Ramos (cell line): ENCODE data around the gene MED26.
"Not testable (repeated sequence)": the region's sequence is repeated elsewhere in the genome, so short reads cannot be mapped to it uniquely, and the experiment has no call there.

Experiments used
- in situ Hi-C: fragments of 300-500 bp; cut with MboI; formaldehyde crosslinking; loops from one replicate; pipeline ENCODE4 v1.14.3; 2022; ENCODE audit warnings: low sequenced_read_pairs; ENCODE audit not compliant: unreplicated experiment

Gene MED26

DNA sequence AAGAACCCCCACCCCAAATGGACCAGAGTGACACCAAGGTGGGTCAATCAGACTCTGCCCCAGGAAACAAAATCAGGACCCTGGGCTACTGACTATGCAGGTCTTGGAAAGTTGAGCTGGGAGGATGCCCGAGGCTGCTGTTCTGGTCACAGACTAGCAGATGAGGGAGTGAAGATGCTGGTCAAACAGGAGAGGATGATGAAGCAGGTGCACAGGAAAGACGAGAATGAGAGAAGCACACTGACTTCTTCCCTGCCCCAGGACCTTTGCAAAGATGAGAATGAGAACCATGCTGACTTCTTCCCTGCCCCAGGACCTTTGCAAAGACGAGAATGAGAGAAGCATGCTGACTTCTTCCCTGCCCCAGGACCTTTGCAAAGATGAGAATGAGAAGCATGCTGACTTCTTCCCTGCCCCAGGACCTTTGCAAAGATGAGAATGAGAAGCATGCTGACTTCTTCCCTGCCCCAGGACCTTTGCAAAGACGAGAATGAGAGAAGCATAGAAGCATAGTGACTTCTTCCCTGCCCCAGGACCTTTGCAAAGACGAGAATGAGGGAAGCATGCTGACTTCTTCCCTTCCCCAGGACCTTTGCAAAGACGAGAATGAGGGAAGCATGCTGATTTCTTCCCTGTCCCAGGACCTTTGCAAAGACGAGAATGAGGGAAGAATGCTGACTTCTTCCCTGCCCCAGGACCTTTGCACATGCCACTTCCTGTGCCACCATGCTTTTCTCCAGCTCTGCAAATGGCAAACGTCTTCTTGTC is 23.6 kb upstream of the MED26 start:
- in situ Hi-C loops: not testable (repeated sequence)

DNA sequence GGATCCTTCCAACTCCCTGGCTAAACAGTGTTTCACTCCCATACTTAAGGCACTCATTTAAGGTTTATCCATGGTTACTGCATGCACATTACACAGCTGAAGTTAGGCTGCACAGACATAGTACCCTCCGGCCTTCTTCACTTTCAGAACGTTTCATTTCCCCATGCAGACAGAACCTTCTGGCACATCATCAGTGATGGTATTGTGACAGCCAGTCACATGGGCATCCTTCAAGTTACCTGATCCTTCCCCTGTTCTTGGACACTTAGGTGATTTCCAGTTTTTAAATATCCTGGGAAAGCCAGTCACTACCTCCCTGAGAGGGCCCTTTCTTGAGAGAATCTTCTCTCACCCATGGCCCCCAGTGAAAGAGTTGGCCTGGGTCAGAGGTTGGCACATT is 22.8 kb upstream of the MED26 start:
- in situ Hi-C loops: no loop called here

DNA sequence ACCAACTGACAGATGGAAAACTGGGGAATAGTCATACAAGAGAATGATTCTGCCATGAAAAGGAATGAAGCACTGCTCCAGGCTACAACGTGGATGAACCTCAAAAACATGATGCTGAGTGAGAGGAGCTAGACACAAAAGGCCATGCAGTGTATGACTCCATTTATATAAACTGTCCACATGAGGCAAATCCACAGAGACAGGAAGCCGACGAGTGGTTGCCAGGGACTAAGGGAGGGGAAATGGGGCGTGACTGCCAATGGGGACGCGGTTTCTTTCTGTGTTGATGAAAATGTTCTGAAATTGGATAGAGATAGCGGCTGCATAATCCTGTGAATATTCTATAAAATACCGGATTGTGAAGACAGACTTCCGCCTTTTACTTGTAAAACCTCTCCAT is 21.7 kb upstream of the MED26 start:
- in situ Hi-C loops: no loop called here

DNA sequence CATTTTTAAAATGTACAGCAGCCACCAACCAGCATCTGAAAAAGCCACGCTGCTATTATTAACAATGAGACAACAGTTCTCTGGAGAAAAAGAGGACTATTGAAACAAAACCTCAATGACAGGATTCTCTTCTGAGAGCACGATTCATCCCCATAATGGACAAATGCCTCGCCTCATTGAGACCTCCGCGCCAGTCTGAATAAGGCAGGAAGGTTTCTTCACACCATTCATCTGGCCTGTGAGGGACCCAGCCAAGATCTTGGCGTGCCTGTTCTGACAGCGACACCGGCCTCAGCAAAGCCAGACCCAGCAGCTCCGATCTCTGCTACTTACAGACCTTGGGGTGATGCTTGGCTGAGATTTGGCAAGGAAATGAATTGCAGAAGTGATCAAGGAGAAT is 17.1 kb upstream of the MED26 start:
- in situ Hi-C loops: no loop called here

DNA sequence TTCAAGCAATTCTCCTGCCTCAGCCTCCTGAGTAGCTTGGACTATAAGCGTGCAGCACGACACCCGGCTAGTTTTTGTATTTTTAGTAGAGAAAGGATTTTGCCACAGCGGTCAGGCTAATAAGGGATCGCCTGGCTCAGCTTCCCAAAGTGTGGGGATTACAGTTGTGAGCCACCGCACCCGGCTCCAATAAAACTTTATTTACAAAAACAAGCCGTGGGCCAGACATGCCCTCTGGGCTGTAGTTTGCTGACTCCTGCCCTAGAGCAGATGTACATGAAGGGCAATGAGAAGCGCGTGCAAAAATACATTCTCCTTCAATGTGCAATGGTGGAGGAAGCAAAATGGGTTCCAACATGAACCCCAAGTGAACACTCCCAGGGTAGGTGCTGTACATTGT is 13.7 kb upstream of the MED26 start:
- in situ Hi-C loops: no loop called here

DNA sequence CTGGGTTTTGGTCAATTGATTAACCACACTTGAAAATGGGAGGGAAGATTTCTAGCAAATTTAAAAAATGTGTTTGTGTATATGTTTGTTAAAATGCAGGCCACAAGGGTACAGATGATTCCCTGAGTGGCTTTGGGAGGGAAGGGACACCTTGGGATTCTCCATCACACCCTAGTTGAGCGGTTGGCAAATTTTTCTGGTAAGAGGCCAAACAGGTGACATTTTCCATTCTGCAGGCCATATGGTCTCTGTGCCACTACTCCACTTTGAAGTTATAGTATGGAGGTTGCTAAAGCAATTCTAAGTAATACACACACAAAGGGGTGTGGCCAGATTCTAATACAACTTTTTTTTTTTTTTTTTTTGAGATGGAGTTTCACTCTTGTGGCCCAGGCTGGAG is 12.9 kb upstream of the MED26 start:
- in situ Hi-C loops: no loop called here

DNA sequence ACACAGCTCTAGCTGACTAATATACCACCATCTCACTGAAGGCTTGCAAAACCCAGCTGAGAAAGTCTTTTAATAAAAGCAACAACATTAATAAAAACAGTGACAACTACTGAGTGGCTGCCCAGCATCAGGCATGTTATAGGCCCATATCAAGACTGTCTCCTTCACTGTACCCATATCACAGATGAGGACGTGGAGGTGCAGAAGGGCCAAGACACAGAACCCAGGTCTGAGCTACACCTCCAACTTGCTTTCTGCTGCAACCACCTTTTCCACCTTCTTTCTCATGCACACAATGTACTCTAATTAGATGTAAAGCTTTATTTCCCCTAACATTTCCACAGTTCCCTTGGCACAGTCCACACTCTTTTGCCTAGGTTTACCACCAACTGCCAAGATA is 10.7 kb upstream of the MED26 start:
- in situ Hi-C loops: no loop called here

DNA sequence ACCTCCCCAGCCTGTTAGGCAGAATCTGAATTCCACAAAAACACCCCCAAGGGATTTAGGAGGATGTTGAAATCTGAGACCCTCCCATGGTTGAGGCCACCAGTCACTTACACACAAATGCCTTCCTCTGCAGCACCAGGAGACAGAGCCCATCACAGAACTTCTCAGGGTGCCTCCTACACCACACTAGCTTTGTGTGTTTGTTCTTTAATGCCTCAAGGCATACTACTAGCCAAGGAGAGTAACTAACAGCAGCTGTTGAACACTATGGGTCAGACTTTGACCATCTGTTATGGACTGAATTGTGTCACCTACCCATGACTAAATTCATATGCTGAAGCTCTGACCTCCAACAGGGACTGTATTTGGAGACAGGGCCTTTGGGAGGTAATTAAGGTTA is 9.5 kb upstream of the MED26 start:
- in situ Hi-C loops: no loop called here

DNA sequence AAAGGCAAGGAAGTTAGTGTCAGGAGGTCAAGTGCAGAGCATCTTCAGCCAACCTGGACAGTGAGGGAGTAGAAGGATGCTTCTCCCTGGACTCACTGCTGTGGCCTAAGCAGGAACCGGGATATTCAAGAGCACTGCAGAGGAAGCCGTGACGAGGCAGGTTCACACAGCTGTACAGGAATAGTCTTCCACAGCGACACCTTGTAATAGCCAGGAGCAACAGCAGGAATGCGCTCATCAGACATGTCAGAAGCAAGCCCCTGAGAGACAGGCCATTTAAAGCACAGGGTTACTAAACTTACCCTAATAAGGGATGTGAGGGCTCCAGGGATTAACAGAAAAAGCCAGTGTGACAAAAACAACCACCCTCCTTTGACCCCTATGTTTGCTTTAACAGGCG is 3.5 kb upstream of the MED26 start:
- in situ Hi-C loops: no loop called here

DNA sequence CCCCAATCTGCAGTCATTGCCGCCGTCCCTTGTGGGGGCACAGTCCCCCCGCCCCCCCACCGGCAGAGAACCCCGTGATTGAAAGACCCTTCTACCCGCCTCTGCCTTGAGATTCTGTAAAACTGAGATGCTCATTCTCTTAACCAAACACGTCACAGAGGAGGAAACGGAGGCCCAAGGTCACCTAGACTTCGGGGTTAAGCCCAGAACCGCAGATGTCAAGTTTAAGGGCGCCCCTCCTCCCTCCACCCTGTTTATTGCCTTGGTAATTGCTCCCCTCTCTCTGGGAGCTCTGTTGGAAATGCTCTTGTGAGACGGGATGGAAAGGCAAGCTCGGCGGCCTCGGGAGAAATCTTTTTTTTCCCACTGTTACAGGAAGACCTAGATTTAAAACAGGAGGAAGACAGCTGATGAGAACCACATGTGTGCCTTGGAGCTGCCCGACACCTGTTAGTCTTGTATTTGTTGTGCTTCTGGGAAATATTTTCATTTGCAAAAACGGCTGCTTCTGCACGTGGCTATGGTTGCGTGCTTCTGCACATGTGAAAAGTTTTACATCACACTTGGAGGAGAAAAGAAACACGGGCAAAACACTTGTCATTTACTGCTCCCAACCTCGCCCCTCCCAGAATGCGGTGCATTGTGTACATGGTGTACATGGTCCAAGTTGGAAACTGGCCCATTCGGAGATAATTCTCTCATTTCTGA is 1.1 kb upstream of the MED26 start:
- in situ Hi-C loops: no loop called here

DNA sequence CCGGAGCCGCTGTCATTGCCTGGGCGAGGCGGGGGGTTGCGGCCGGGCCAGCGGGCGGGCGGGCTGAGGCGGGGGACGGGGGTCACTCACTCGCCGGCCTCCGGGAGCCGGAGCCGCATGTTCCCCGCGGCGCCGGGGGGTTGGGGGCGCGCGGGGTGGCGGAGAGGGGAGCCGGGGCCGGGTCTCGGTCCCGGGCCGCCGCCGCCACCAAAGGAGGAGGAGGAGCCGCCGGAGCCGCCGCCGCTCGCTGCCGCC is 149 bp downstream of the MED26 start:
- in situ Hi-C loops: no loop called here

DNA sequence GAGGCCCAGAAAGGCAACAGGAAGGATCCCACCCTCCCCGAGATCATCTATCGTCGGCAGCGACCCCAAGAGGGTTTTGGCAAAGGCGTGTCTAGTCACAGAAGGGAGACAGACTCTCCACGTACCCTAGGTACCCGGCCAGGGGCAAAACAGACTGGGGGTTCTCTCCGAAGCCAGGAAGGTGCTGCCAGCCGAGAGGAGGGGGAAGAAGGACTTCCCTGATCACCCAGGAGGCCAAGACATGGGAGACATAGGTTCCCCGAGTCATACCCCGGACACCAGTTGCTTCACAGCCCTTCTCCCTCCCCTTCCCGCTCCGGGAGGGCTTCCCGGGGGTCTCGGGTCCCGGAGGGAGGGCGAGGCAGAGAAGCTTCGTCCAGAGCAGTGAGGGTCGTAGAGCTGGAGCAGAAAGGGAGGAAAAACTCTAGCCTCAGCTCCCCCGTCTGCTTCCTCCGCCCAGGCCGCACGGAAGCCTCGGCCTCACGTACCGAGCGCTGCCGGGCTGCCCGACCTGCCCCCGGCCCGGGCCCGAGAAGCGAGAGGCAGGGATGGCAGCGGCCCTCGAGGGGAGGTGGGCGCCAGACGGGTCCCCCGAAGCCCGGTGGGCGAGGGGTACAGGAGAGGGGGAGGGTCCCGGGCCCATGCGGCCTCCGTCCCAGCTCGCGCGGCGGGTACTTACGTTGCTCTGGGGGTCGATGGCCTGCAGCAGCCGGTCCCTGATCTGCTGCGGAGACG is 644 bp downstream of the MED26 start:
- in situ Hi-C loops: no loop called here

DNA sequence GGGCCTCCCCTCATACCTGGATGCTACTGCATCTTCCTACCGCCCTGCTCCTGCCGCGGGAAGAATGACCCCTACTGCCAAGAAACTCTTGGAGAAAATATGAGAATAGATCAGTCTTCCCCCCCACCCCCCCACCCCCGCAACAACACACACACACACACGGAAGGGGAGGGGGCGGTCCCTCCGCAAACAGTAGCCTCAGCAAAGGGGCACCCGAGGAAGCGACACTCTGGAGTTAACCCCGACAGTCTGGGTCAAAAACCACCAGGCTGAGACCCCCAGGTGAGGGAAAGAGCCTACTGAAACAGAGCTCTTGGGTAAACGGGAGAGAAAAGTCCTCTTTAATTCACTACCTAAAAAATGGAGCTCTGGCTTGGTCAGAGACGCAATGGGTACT is 1.2 kb downstream of the MED26 start:
- in situ Hi-C loops: no loop called here

DNA sequence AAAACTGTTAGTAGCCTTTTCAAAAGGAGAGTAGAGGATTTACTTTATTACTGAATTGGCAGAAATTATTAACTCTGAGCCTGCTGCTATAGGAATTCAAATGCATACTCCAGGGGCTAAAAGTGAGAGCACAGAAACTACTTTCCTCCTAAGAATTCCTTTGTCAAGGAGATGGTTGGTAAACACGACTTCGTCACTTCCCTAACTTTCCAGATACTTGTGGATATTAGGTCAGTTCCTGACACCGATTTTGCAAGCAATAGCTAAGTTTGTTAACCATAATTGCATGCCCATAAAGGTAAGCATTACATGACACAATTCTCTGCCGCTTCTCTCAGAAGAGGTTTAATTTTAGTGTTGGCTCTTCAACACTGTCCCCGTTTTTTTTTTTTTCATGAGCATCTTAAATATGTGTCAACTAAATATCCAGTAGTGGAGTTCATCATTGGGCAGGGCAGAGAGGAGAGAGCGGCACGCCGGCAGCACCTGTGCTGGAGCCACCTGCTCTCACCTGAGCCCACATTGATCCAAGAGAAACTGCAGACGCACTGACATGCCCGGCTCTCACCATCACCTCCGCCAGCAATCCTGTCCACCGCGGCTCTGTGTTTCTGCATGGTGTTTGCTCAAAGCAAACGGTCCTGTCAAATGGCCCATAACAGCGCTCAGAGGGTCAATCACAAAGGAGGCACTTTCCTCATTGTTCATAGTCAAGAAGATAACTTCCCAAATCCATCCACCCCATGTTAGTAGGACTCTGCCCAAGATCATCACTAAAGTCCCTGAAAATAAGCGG is 2.6 kb downstream of the MED26 start:
- in situ Hi-C loops: no loop called here

DNA sequence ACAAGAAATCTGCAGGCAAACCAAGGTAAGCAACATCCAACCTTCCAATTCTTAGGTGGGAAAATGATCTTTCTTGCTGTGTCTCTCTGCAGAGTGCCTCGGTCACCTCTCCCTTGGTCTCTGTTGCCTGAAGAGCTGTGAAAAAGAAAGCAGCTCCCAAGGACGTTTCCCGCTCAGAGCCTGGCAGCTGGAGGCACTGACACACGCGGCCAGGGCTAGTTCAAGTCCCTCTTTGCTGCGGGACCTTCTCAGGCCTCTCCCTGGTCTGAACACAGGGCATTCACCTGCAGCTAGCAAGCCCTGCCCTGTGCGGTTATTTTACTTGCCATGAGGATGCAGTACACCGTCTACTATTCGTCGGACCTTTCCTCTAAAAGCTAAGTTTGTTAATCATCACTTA is 3.8 kb downstream of the MED26 start:
- in situ Hi-C loops: no loop called here

DNA sequence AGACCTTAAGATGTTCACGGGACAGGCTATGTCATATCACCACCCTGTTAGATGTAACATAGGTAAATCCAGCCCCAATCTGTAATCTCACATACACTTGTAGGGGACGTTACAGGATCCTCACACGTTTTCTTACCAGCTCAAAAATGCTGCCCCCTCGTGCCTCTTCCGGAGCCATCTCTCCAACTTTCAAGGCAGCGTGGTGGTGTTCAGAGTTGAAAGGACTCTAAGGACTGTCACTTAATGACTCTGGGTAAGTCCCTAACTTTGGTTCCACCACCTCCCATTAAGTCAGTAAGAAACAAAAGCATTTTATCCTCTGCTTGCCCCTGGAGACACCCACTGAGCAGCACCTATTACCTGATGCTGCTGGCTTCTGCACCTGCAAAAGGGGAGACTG is 4.4 kb downstream of the MED26 start:
- in situ Hi-C loops: no loop called here

DNA sequence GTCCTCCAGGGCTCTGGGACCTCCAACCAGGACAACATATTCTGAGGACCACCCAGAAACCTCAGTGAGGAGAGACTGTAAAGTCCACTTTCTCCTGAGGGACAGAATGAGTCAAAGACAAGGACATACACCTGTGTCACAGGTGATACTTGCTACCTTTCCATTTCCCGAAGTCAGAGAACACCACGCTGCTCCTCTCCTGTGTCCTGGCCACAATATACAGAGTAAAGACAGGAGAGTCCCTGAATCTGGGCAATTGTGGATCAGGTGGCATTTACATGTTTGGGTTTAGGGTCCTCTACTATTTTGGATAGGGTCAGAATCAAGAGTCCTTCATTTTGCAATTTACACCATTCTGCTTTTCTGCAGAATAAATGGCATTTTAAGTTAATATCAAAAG is 4.9 kb downstream of the MED26 start:
- in situ Hi-C loops: no loop called here

DNA sequence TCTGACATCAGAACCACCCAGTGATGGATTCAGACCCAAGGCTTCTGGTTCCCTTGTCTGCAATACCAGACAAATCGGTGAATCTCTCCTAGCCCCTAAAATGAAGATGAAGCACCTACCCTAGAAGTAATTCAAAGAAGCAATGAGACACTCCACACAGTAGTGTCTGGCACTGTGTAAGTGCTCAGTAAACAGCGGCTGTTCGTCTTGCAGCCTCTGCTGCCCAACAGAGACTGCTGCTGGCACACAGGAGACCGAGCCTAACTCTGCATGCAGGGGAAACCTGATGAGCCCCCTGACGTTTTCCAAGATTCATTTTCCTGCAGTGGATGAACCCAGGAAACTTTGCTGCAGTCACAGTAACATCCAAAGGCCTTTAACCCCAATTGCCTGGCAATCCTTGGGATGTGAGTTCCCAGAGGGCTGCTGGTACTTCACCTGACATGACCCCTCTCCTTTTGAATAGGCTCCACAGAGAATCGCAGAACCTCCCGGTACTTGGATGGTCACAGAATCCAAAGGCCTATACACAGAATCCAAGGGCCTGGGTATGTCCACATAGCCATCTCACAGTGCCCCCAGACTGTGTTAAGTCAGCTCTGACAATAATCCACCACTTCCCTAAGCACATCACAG is 6.7 kb downstream of the MED26 start:
- in situ Hi-C loops: no loop called here

DNA sequence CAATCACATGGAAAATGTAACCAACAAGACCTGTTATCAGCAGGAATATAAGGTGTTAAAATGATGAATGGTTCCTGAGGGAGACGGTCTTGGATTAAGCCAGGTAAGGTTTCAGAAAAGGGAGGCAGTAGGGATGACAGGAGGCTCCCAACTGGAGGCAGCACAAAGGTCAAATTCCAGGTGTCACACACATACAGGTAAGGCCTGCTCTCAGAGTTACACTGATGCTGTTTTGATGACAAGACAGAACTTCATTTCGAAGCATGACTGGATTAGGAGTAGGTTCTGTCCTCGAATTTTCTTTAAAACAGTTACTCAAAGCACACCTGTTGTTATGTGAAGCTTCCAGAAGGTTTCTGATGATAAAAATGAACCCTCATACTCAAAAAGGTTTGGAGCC is 7.4 kb downstream of the MED26 start:
- in situ Hi-C loops: no loop called here

DNA sequence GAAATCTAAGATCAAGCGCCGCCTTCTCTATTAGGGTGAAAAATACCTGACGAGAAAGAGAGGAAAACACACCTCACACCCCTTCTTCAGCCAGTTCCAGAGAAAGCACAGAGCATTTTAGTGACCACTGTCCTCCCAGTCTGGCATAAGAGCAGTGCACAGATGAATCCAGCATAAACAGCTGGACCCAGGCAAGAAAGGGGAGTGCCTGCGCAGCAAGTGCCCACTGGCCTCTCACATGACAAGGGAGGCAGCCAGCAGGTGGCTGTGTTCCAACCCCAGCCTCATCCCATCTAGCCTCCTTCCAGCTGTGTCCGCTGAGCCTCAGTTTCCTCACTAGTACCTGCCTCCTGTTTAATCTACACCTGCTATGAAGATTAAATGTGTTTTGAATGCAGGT is 8.0 kb downstream of the MED26 start:
- in situ Hi-C loops: no loop called here

DNA sequence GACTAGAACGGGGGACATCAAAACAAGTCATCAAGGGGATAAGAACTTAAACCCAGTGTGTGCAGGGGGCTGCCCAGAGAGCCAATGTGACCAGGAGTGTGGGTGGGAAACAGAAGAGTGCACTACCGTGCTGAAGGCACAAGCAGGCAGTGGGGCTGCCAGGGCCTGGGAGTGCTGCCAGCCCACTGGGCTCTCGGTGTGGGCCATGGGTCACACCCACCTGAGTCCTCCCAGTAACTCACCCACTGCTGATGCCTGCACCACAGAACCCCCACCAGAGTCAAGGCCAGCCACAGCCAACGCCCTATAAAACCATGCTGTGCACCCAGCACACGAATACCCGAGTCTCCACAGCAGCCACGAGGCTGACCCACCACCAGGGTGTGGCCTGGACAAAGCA is 8.5 kb downstream of the MED26 start:
- in situ Hi-C loops: no loop called here
